Spinal cord (tissue), 10 donors: ENCODE data around the gene RAPGEF1. TPM values are rescaled to one million over a fixed set of nuclear protein-coding genes. Genes with fewer than 3 reads are reported as not detected.
A peak's percentile ranks its signal among the peaks of the same experiment; 100 is the strongest.

Source experiments
- DNase-seq, 6 donors: peaks; one replicate each; pipeline versions ENCODE4 v3.0.0 to v3.0.0-alpha.2; 2013 to 2015; ENCODE audit warnings: low spot score in 6 of 6, low read depth in 4 of 6
- H3K27ac ChIP-seq: one replicate; pipeline ENCODE4 v1.5.1; 2013; ENCODE audit warnings: low read depth, low read length, control low read depth
- H3K27me3 ChIP-seq: one replicate; pipeline ENCODE4 v1.6.1; 2013; ENCODE audit warnings: low read length; ENCODE audit not compliant: control insufficient read depth, insufficient read depth
- H3K36me3 ChIP-seq: one replicate; pipeline ENCODE4 v1.6.1; 2013; ENCODE audit warnings: low read length; ENCODE audit not compliant: control insufficient read depth, insufficient read depth
- H3K4me1 ChIP-seq: one replicate; pipeline ENCODE4 v1.6.1; 2013; ENCODE audit warnings: low read length; ENCODE audit not compliant: control insufficient read depth, insufficient read depth
- H3K4me3 ChIP-seq: one replicate; pipeline ENCODE4 v1.5.1; 2013; ENCODE audit warnings: low read depth, low read length, control low read depth
- H3K9me3 ChIP-seq: one replicate; pipeline ENCODE4 v1.6.1; 2013; ENCODE audit warnings: low read length; ENCODE audit not compliant: control insufficient read depth, insufficient read depth
- WGBS: methylation state at CpG from one replicate; pipeline ENCODE4 v1.1.5; 2013; ENCODE audit warnings: missing lambda C conversion rate; ENCODE audit not compliant: insufficient coverage; 5-methylcytosine and 5-hydroxymethylcytosine counted together
- polyA plus RNA-seq, 2 donors: library from polyadenylated mRNA; unstranded; fragments of 120-200 nt; gene quantifications; one replicate each; pipeline ENCODE4 v1.2.1, GENCODE V29; 2013; ENCODE audit not compliant: insufficient read length in 2 of 2
- total RNA-seq, 2 donors: library from RNA; depleted of rRNA in 1 of 2; stranded (reverse); fragments of 120-200 nt in 1 of 2; fragments of >200 nt in 1 of 2; gene quantifications; one replicate each; pipeline versions ENCODE4 v1.2.3 to v1.2.4, GENCODE V29; 2013 to 2014
- donor health status: healthy.

The RAPGEF1 gene
- total and polyA plus RNA-seq, 4 donors, result 39.7 to 175 (median 89.2) TPM

GRCh38 chr9:131539223-131539923 lies 200.5 kb downstream of the RAPGEF1 start:
- Histone ChIP-seq H3K4me3 (no peak overlapping the region), H3K4me1 (no peaks in the 10 kb centered on the region), H3K27ac (no peak overlapping the region), H3K27me3 (peaks cover 2% of the 10 kb centered on the region), H3K36me3 (no peaks in the 10 kb centered on the region), H3K9me3 (peaks cover 7% of the 10 kb centered on the region)
- 98% methylated on average over 6 of the region's 7 CpGs for WGBS
- DNase-seq, result no peak

GRCh38 chr9:131537946-131538345 lies 201.9 kb downstream of the RAPGEF1 start:
- H3K27me3 ChIP-seq, result no peaks in the 10 kb centered on the region
- no peak overlapping the region for H3K27ac ChIP-seq
- WGBS, result 99% methylated on average over 14 of the region's 19 CpGs
- no peak for DNase-seq
- H3K9me3 ChIP-seq, result no peaks in the 10 kb centered on the region
- H3K4me1 ChIP-seq, result no peaks in the 10 kb centered on the region
- no peak overlapping the region for H3K4me3 ChIP-seq
- no peaks in the 10 kb centered on the region for H3K36me3 ChIP-seq

- Histone ChIP-seq H3K27ac (no peak overlapping the region), H3K27me3 (no peaks in the 10 kb centered on the region), H3K4me1 (peaks cover 13% of the 10 kb centered on the region), H3K9me3 (no peaks in the 10 kb centered on the region), H3K4me3 (no peak overlapping the region), H3K36me3 (peaks cover 6% of the 10 kb centered on the region)
- DNase-seq, result peak in 1 of 6 donors; percentile 29
- 59% methylated on average over 2 of the region's 8 CpGs for WGBS
Observed at GRCh38 chr9:131534721-131535237, 205.1 kb downstream of the RAPGEF1 start.

- Histone ChIP-seq H3K27ac (no peak within 1 kb of the TSS), H3K9me3 (no peaks in the 10 kb centered on the region), H3K36me3 (peaks cover 41% of the 10 kb centered on the region), H3K27me3 (no peaks in the 10 kb centered on the region), H3K4me1 (peaks cover 35% of the 10 kb centered on the region), H3K4me3 (peak within 1 kb of the TSS; percentile 70)
- peak; percentile 69 to 96 (median 80) for DNase-seq
- WGBS, result 5% methylated on average over 103 of the region's 103 CpGs
Observed at GRCh38 chr9:131530920-131531832, 208.7 kb downstream of the RAPGEF1 start, which contains the start of gene UCK1. UCK1 (minus strand) TSS chr9:131531263; CDS start chr9:131531174, 89 bp downstream.

- no peak overlapping the region for H3K27ac ChIP-seq
- under 1% methylated on average over 28 of the region's 29 CpGs for whole genome bisulfite sequencing
- no peaks in the 10 kb centered on the region for H3K9me3 ChIP-seq
- H3K4me1 ChIP-seq, result peaks cover 41% of the 10 kb centered on the region
- no peaks in the 10 kb centered on the region for H3K27me3 ChIP-seq
- DNase-seq, result peak in 1 of 6 donors; percentile 41
- peaks cover 47% of the 10 kb centered on the region for H3K36me3 ChIP-seq
- peak overlapping the region; percentile 70 for H3K4me3 ChIP-seq
Observed at GRCh38 chr9:131530546-131530919, 209.3 kb downstream of the RAPGEF1 start.

GRCh38 chr9:131529597-131530545 lies 210.0 kb downstream of the RAPGEF1 start:
- no peak for DNase-seq
- Histone ChIP-seq H3K4me1 (peaks cover 48% of the 10 kb centered on the region), H3K36me3 (peaks cover 54% of the 10 kb centered on the region), H3K27me3 (no peaks in the 10 kb centered on the region), H3K9me3 (no peaks in the 10 kb centered on the region), H3K4me3 (peak overlapping the region; percentile 70), H3K27ac (no peak overlapping the region)
- 49% methylated on average over 21 of the region's 24 CpGs for WGBS

GRCh38 chr9:131528886-131529505 lies 210.9 kb downstream of the RAPGEF1 start:
- Histone ChIP-seq H3K27ac (no peak overlapping the region), H3K4me3 (no peak overlapping the region)

GRCh38 chr9:131528186-131528585 lies 211.7 kb downstream of the RAPGEF1 start:
- H3K27ac ChIP-seq, result no peak overlapping the region
- H3K27me3 ChIP-seq, result no peaks in the 10 kb centered on the region
- H3K36me3 ChIP-seq, result peaks cover 71% of the 10 kb centered on the region
- DNase-seq, result no peak
- H3K4me3 ChIP-seq, result no peak overlapping the region
- H3K4me1 ChIP-seq, result peaks cover 52% of the 10 kb centered on the region
- no peaks in the 10 kb centered on the region for H3K9me3 ChIP-seq
- 93% methylated on average over 7 of the region's 7 CpGs for WGBS

More at GRCh38 chr9:131528886-131529505, 210.9 kb downstream of the RAPGEF1 start:
- 96% methylated on average over 35 of the region's 35 CpGs for WGBS
- peaks cover 52% of the 10 kb centered on the region for H3K4me1 ChIP-seq
- no peaks in the 10 kb centered on the region for H3K27me3 ChIP-seq
- no peak for DNase-seq
- no peaks in the 10 kb centered on the region for H3K9me3 ChIP-seq
- H3K36me3 ChIP-seq, result peaks cover 62% of the 10 kb centered on the region
